SK-N-MC (cell line): ENCODE results near the gene WDR7.

ENCODE experiments used
- EZH2 ChIP-seq: fragments of 200-600 bp; sonication (generic); IDR thresholded peaks from one replicate; pipeline ENCODE4 v1.6.1; 2017; ENCODE audit warnings: antibody characterized with exemption
- POLR2AphosphoS5 ChIP-seq: IDR thresholded peaks from 2 replicates; pipeline ENCODE4 v1.6.1; 2012; ENCODE audit warnings: mild to moderate bottlenecking, low read depth, low read length, borderline replicate concordance

GRCh38 chr18:56756966-56757365 lies 105.8 kb downstream of the WDR7 start:
- TF ChIP-seq POLR2AphosphoS5 (no peak), EZH2 (no peak)
